Right ventricle myocardium superior (tissue), 1 donor: ENCODE measurements around the gene PCDHB9. TPM values are rescaled to one million over a fixed set of nuclear protein-coding genes. Genes with fewer than 3 reads are reported as not detected.
"Not testable (repeated sequence)": the region's sequence is repeated elsewhere in the genome, so short reads cannot be mapped to it uniquely, and the experiment has no call there.

ENCODE experiments used
- ATAC-seq: fragments of 200-7000 bp; cut with Tn5 transposase; one replicate; pipeline ENCODE4 v1.9.1; 2020; ENCODE audit warnings: mild to moderate bottlenecking; ENCODE audit not compliant: poor library complexity
- DNase-seq: peaks from one replicate; pipeline ENCODE4 v3.0.0-alpha.2; 2020
- intact Hi-C: fragments of 100-400 bp; cut with DNase I; formaldehyde crosslinking; loops from one replicate; pipeline ENCODE4 v1.11.2; 2022
- total RNA-seq: library from RNA; stranded (reverse); fragmentation: NEBNext Ultra II Directional; extraction: Animal tissue kit (Norgen Biotek cat#: 25700); gene quantifications from one replicate; pipeline ENCODE4 v1.2.1, GENCODE V29; 2021
- donor health status: DM: no; HTN: yes; CAD: no; lungs with severe emphysema.

PCDHB9 gene
- total RNA-seq, 1 donor from 2014 or later = 0.81 TPM

DNA sequence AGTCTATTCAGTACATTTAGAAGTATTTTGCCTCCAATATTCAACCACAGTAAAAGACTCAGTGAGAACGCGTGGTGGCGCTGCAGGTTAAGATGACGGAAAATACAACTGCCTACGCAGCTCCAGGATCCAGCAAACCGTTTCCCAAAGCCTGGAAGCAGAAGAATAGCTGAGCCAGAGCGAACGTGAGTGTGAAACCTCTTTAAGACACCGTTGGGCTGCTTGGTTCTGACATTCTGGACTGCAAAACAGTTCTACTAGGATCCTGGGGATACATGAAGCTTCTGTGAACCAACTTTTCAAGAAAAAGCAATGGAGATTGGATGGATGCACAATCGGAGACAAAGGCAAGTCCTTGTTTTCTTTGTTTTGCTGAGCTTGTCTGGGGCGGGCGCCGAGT lies 4.7 kb upstream of the PCDHB9 start, which contains the start of gene PCDHB16:
Gene PCDHB16 (plus strand): TSS at position 140 of the 400 bp plus-strand sequence. CDS start 173 bp downstream, at position 313.
- ATAC-seq (peak; percentile 63), DNase-seq (no peak)
- intact Hi-C loops = no loop called here

DNA sequence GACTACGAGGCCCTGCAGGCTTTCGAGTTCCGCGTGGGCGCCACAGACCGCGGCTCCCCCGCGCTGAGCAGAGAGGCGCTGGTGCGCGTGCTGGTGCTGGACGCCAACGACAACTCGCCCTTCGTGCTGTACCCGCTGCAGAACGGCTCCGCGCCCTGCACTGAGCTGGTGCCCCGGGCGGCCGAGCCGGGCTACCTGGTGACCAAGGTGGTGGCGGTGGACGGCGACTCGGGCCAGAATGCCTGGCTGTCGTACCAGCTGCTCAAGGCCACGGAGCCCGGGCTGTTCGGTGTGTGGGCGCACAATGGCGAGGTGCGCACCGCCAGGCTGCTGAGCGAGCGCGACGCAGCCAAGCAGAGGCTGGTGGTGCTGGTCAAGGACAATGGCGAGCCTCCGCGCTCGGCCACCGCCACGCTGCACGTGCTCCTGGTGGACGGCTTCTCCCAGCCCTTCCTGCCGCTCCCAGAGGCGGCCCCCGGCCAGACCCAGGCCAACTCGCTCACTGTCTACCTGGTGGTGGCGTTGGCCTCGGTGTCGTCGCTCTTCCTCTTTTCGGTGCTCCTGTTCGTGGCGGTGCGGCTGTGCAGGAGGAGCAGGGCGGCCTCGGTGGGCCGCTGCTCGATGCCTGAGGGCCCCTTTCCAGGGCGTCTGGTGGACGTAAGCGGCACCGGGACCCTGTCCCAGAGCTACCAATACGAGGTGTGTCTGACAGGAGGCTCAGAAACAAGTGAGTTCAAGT lies 2.7 kb upstream of the PCDHB9 start:
- intact Hi-C loops, ATAC-seq, DNase-seq: not testable (repeated sequence)

DNA sequence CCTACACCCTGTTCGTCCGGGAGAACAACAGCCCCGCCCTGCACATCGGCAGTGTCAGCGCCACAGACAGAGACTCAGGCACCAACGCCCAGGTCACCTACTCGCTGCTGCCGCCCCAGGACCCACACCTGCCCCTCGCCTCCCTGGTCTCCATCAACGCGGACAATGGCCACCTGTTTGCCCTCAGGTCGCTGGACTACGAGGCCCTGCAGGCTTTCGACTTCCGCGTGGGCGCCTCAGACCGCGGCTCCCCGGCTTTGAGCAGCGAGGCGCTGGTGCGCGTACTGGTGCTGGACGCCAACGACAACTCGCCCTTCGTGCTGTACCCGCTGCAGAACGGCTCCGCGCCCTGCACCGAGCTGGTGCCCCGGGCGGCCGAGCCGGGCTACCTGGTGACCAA lies 1.7 kb downstream of the PCDHB9 start:
- intact Hi-C loops, ATAC-seq: not testable (repeated sequence)

DNA sequence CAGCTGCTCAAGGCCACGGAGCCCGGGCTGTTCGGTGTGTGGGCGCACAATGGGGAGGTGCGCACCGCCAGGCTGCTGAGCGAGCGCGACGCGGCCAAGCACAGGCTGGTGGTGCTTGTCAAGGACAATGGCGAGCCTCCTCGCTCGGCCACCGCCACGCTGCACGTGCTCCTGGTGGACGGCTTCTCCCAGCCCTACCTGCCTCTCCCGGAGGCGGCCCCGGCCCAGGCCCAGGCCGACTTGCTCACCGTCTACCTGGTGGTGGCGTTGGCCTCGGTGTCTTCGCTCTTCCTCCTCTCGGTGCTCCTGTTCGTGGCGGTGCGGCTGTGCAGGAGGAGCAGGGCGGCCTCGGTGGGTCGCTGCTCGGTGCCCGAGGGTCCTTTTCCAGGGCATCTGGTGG lies 2.2 kb downstream of the PCDHB9 start:
- DNase-seq, intact Hi-C loops, ATAC-seq: not testable (repeated sequence)

More for the DNA sequence above, 1.7 kb downstream of the PCDHB9 start:
- DNase-seq = not testable (repeated sequence)

DNA sequence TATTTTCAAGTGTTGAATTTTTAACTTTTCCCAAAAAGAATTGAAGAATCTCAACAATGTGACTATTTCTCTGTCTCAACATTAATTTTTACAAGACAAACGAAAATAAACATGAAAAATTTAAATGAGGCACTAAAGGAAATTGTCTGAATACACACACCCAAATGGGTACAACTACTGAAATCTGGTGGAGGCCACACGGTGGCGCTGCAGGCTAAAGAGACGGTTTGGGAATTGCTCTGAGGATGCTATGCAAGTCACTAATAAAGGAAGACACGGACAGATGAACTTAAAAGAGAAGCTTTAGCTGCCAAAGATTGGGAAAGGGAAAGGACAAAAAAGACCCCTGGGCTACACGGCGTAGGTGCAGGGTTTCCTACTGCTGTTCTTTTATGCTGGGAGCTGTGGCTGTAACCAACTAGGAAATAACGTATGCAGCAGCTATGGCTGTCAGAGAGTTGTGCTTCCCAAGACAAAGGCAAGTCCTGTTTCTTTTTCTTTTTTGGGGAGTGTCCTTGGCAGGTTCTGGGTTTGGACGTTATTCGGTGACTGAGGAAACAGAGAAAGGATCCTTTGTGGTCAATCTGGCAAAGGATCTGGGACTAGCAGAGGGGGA lies 5.3 kb downstream of the PCDHB9 start, which contains the start of gene PCDHB10:
Gene PCDHB10 (plus strand): TSS at position 244 of the 616 bp plus-strand sequence. CDS start 200 bp downstream, at position 444.
- DNase-seq (no peak), ATAC-seq (no peak)
- intact Hi-C loops = no loop called here

DNA sequence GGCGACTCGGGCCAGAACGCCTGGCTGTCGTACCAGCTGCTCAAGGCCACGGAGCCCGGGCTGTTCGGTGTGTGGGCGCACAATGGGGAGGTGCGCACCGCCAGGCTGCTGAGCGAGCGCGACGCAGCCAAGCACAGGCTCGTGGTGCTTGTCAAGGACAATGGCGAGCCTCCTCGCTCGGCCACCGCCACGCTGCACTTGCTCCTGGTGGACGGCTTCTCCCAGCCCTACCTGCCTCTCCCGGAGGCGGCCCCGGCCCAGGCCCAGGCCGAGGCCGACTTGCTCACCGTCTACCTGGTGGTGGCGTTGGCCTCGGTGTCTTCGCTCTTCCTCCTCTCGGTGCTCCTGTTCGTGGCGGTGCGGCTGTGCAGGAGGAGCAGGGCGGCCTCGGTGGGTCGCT lies 7.4 kb downstream of the PCDHB9 start:
- DNase-seq, intact Hi-C loops, ATAC-seq: not testable (repeated sequence)

DNA sequence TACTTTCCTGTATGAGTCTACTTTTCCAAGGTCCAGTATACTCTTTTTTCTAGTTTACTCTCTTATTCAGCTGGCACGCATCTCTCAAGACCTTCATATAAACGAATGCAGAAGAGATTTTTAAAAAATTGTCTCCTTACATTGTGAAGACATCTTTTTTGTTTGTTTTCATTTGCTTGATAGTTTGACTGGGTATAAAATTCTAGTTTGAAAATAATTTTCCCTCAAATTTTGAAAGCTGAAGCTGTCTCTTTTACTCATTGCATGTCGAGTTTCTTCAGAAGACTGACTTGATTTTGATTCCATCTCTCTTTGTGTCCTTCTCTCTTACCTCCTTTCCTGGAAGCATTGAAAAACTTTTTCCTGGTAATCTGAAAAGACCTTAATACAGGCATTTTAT lies 9.4 kb downstream of the PCDHB9 start:
- no peak for ATAC-seq
- intact Hi-C loops = no loop called here
- DNase-seq = no peak

DNA sequence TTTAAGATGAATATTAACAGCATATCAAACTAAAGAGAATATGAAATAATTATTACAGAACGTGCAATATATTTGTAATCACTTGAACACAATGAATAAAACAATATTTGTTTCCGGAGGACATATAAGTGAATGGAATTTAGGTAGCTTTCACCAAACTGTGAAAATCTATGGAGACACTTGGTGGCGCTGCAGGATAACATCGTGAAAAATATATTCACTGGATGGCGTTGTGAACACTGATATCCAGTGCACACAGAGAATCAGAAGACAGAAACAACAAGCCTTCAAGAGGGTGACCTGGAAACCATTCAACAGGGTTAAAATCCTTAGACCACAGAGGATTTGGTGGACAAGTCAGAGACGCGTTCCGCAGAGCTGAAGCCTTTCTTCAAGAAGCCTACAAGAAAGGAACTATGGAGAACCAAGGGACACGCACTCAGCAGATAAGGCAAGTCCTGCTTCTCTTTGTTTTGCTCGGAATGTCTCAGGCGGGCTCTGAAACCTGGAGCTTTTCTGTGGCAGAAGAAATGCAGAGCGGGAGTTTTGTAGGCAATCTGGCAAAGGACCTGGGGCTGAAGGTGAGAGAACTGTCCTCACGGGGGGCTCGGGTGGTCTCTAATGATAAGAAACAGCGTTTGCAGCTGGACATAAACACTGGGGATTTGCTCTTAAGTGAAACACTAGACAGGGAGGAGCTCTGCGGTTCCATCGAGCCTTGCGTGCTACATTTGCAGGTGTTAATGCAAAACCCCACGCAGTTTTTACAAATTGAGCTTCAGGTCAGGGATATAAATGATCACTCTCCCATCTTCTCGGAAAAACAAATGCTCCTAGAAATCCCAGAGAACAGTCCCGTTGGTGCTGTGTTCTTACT lies 12.6 kb downstream of the PCDHB9 start, which contains the start of gene PCDHB11:
Gene PCDHB11 (plus strand): TSS at position 269 of the 877 bp plus-strand sequence. CDS start 148 bp downstream, at position 417.
- intact Hi-C loops = no loop called here
- ATAC-seq = no peak
- no peak for DNase-seq

DNA sequence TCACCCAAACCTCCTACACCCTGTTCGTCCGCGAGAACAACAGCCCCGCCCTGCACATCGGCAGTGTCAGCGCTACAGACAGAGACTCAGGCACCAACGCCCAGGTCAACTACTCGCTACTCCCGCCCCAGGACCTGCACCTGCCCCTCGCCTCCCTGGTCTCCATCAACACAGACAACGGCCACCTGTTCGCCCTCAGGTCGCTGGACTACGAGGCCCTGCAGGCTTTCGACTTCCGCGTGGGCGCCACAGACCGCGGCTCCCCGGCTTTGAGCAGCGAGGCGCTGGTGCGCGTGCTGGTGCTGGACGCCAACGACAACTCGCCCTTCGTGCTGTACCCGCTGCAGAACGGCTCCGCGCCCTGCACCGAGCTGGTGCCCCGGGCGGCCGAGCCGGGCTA lies 14.2 kb downstream of the PCDHB9 start:
- DNase-seq, ATAC-seq, intact Hi-C loops: not testable (repeated sequence)

DNA sequence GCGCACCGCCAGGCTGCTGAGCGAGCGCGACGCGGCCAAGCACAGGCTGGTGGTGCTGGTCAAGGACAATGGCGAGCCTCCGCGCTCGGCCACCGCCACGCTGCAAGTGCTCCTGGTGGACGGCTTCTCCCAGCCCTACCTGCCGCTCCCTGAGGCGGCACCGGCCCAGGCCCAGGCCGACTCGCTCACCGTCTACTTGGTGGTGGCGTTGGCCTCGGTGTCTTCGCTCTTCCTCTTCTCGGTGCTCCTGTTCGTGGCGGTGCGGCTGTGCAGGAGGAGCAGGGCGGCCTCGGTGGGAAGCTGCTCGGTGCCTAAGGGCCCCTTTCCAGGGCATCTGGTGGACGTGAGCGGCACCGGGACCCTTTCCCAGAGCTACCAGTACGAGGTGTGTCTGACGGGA lies 14.7 kb downstream of the PCDHB9 start:
- intact Hi-C loops, DNase-seq, ATAC-seq: not testable (repeated sequence)

DNA sequence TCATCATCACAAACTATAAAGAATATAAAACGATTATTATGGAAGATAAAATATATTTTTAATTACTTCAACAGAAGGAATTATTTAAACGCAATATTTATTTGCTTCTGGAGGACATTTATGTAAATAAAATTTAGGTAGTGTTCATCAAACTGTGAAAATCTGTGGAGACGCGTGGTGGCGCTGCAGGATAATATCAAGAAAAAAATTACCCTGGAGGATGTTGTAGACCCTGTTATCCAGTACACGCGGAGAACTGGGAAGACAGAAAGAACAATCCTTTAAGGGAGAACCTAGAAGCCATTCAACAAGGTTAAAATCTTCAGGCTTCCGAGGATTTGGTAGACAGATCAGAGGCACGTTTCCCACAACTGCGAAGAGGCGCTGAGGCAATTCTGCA lies 21.5 kb downstream of the PCDHB9 start, which contains the start of gene PCDHB12:
Gene PCDHB12 (plus strand): TSS at position 242 of the 400 bp plus-strand sequence. CDS start 189 bp downstream, outside the sequence.
- DNase-seq (no peak), ATAC-seq (no peak)
- intact Hi-C loops = no loop called here

DNA sequence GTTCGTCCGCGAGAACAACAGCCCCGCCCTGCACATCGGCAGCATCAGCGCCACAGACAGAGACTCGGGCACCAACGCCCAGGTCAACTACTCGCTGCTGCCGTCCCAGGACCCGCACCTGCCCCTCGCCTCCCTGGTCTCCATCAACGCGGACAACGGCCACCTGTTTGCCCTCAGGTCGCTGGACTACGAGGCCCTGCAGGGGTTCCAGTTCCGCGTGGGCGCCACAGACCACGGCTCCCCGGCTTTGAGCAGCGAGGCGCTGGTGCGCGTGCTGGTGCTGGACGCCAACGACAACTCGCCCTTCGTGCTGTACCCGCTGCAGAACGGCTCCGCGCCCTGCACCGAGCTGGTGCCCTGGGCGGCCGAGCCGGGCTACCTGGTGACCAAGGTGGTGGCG lies 23.3 kb downstream of the PCDHB9 start:
- intact Hi-C loops, DNase-seq, ATAC-seq: not testable (repeated sequence)

DNA sequence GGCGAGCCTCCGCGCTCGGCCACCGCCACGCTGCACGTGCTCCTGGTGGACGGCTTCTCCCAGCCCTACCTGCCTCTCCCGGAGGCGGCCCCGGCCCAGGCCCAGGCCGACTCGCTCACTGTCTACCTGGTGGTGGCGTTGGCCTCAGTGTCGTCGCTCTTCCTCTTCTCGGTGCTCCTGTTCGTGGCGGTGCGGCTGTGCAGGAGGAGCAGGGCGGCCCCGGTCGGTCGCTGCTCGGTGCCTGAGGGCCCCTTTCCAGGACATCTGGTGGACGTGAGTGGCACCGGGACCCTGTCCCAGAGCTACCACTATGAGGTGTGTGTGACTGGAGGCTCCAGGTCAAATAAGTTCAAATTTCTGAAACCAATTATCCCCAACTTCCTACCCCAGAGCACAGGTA lies 23.9 kb downstream of the PCDHB9 start:
- intact Hi-C loops, DNase-seq, ATAC-seq: not testable (repeated sequence)

DNA sequence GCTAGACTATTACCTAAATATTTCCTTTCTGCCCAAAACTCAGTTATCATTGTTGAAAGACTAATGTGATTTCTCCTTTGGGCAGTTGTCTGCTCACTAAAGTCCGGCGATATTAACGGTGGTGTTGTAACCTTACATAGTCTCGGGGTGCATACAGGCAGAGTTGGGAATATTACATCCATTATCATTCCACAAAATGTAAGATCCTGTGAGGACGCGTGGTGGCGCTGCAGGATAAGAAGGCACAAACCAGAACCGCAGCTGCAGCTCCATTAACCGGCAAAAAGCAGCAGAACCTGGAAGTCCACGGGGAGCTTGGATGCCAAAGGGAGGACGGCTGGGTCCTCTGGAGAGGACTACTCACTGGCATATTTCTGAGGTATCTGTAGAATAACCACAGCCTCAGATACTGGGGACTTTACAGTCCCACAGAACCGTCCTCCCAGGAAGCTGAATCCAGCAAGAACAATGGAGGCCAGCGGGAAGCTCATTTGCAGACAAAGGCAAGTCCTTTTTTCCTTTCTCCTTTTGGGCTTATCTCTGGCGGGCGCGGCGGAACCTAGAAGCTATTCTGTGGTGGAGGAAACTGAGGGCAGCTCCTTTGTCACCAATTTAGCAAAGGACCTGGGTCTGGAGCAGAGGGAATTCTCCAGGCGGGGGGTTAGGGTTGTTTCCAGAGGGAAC lies 26.8 kb downstream of the PCDHB9 start, which contains the start of gene PCDHB13:
Gene PCDHB13 (plus strand): TSS at position 264 of the 684 bp plus-strand sequence. CDS start 205 bp downstream, at position 469.
- peak; percentile 96 for ATAC-seq
- DNase-seq = peak; percentile 78
- intact Hi-C loops = not testable (repeated sequence)

DNA sequence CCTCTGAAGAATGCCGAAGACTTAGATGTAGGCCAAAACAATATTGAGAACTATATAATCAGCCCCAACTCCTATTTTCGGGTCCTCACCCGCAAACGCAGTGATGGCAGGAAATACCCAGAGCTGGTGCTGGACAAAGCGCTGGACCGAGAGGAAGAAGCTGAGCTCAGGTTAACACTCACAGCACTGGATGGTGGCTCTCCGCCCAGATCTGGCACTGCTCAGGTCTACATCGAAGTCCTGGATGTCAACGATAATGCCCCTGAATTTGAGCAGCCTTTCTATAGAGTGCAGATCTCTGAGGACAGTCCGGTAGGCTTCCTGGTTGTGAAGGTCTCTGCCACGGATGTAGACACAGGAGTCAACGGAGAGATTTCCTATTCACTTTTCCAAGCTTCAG lies 27.6 kb downstream of the PCDHB9 start:
- peak; percentile 54 for ATAC-seq
- DNase-seq, intact Hi-C loops: not testable (repeated sequence)

DNA sequence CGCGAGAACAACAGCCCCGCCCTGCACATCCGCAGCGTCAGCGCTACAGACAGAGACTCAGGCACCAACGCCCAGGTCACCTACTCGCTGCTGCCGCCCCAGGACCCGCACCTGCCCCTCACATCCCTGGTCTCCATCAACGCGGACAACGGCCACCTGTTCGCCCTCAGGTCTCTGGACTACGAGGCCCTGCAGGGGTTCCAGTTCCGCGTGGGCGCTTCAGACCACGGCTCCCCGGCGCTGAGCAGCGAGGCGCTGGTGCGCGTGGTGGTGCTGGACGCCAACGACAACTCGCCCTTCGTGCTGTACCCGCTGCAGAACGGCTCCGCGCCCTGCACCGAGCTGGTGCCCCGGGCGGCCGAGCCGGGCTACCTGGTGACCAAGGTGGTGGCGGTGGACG lies 28.5 kb downstream of the PCDHB9 start:
- DNase-seq, intact Hi-C loops, ATAC-seq: not testable (repeated sequence)

DNA sequence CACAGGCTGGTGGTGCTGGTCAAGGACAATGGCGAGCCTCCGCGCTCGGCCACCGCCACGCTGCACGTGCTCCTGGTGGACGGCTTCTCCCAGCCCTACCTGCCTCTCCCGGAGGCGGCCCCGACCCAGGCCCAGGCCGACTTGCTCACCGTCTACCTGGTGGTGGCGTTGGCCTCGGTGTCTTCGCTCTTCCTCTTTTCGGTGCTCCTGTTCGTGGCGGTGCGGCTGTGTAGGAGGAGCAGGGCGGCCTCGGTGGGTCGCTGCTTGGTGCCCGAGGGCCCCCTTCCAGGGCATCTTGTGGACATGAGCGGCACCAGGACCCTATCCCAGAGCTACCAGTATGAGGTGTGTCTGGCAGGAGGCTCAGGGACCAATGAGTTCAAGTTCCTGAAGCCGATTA lies 29.1 kb downstream of the PCDHB9 start:
- ATAC-seq, intact Hi-C loops, DNase-seq: not testable (repeated sequence)
